ENCODE data around the gene EDNRB.

The EDNRB gene

GRCh38 chr13:77925616-77926015, 7.0 kb upstream of the EDNRB start:
- TF ChIP-seq, protein P1, sequence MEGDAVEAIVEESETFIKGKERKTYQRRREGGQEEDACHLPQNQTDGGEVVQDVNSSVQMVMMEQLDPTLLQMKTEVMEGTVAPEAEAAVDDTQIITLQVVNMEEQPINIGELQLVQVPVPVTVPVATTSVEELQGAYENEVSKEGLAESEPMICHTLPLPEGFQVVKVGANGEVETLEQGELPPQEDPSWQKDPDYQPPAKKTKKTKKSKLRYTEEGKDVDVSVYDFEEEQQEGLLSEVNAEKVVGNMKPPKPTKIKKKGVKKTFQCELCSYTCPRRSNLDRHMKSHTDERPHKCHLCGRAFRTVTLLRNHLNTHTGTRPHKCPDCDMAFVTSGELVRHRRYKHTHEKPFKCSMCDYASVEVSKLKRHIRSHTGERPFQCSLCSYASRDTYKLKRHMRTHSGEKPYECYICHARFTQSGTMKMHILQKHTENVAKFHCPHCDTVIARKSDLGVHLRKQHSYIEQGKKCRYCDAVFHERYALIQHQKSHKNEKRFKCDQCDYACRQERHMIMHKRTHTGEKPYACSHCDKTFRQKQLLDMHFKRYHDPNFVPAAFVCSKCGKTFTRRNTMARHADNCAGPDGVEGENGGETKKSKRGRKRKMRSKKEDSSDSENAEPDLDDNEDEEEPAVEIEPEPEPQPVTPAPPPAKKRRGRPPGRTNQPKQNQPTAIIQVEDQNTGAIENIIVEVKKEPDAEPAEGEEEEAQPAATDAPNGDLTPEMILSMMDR (IDR thresholded peaks at IDR 0.05; ENCODE audit: extremely low read depth, missing control alignments): no peak
- DNase-seq (ENCODE audit: low spot score): no peak

DNA sequence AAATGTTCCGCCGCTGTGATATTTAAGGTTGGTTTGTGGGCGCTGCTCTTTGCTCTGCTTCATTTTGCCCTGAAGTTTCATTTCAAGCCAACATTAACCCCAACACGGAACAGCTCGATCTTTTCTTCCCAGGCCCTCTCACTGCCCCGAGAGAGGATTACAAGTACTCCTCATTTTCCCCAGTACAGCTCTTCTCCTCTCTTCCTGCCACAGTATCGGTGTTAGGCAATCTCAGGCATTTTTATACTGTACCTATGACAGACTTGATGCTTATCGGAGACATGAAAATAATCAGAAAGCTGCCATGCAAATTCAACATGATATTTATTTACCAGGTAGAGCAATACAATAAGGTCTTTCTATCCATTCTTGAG, 1.3 kb upstream of the EDNRB start:
- DNase-seq (ENCODE audit: low spot score): no peak

DNA sequence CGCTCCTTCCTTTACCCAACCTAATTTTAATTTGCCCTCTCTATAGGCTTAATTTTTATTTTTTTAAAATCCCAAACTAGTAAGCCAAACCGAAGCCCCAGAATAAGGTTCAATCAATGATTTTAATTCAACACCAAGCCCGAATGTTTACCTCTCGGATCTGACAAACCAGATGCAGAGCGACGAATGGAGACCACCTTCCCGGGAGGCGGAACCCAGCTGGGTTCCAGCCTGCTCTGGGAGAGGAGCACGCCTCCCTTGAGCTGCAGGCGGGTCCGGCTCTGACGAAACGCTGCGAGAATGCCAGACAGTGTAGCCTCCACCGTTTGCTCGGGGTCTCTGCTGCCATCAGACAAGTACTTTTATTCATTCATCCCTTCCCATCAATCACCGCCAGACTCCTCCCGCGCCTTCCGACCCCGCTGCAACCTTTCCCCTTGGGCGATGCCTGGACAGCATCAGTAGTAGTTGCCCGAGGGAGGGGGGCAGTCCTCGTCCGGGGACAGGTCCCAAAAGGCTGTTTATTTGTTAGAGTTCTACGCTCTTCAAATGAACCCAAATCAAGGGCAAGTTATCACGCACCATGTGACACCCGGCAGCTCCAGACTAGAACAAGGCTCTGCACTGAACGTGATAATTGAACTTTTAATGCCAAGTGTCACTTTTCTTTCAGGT, 752 bp upstream of the EDNRB start:
- TF ChIP-seq, protein P1 (IDR thresholded peaks at IDR 0.05; ENCODE audit: extremely low read depth, missing control alignments): no peak
- DNase-seq (ENCODE audit: low spot score): no peak

More for the DNA sequence above, 1.3 kb upstream of the EDNRB start:
- TF ChIP-seq, protein P1 (IDR thresholded peaks at IDR 0.05; ENCODE audit: extremely low read depth, missing control alignments): no peak

DNA sequence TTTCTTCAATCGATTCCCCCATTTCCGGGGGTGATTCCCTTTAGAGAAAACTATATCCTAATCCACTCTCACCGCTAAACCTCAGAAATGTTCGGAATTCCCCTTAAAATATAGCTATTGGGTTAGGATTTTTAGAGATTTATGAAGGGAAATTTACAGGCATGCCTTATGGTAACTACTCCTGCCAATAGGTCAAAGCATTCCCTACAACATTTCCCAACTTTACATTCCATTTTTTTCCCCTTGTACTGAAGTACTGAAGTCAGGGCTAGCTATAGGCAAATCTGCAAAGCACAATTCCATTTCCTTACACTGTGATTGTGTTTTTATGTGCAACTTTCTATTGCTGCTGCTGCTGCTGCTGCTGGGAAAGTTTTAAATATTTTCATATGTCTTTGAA, 2.1 kb downstream of the EDNRB start:
- TF ChIP-seq, protein P1 (IDR thresholded peaks at IDR 0.05; ENCODE audit: extremely low read depth, missing control alignments): no peak

GRCh38 chr13:77915686-77916085, 2.9 kb downstream of the EDNRB start:
- no peak for DNase-seq (ENCODE audit: low spot score)
- TF ChIP-seq, protein P1 (IDR thresholded peaks at IDR 0.05; ENCODE audit: extremely low read depth, missing control alignments): no peak

More for the DNA sequence above, 2.1 kb downstream of the EDNRB start:
- DNase-seq (ENCODE audit: low spot score): no peak

GRCh38 chr13:77913003-77913402, 5.6 kb downstream of the EDNRB start:
- no peak for DNase-seq (ENCODE audit: low spot score)
- TF ChIP-seq, protein P1 (IDR thresholded peaks at IDR 0.05; ENCODE audit: extremely low read depth, missing control alignments): no peak

GRCh38 chr13:77911751-77912150, 6.9 kb downstream of the EDNRB start:
- TF ChIP-seq, protein P1 (IDR thresholded peaks at IDR 0.05; ENCODE audit: extremely low read depth, missing control alignments): no peak
- DNase-seq (ENCODE audit: low spot score): no peak

All from GM20000 (cell line).